ENCODE measurements around the gene PIWIL4.

GRCh38 chr11:94581926-94582325, 14.8 kb downstream of the PIWIL4 start:
- no peak for TF ChIP-seq CTCF (IDR thresholded peaks at IDR 0.05; ENCODE audit: poor library complexity, severe bottlenecking)
- TF ChIP-seq MXI1 (conservative IDR thresholded peaks at IDR 0.05; ENCODE audit: poor library complexity, severe bottlenecking): no peak
- no peak for TF ChIP-seq RAD21 (conservative IDR thresholded peaks at IDR 0.05)
- TF ChIP-seq, protein P1, sequence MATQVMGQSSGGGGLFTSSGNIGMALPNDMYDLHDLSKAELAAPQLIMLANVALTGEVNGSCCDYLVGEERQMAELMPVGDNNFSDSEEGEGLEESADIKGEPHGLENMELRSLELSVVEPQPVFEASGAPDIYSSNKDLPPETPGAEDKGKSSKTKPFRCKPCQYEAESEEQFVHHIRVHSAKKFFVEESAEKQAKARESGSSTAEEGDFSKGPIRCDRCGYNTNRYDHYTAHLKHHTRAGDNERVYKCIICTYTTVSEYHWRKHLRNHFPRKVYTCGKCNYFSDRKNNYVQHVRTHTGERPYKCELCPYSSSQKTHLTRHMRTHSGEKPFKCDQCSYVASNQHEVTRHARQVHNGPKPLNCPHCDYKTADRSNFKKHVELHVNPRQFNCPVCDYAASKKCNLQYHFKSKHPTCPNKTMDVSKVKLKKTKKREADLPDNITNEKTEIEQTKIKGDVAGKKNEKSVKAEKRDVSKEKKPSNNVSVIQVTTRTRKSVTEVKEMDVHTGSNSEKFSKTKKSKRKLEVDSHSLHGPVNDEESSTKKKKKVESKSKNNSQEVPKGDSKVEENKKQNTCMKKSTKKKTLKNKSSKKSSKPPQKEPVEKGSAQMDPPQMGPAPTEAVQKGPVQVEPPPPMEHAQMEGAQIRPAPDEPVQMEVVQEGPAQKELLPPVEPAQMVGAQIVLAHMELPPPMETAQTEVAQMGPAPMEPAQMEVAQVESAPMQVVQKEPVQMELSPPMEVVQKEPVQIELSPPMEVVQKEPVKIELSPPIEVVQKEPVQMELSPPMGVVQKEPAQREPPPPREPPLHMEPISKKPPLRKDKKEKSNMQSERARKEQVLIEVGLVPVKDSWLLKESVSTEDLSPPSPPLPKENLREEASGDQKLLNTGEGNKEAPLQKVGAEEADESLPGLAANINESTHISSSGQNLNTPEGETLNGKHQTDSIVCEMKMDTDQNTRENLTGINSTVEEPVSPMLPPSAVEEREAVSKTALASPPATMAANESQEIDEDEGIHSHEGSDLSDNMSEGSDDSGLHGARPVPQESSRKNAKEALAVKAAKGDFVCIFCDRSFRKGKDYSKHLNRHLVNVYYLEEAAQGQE (IDR thresholded peaks at IDR 0.05; ENCODE audit: borderline replicate concordance): no peak
- no peak for TF ChIP-seq POLR2AphosphoS5 (IDR thresholded peaks at IDR 0.05)
